Anterior cingulate cortex (tissue), 58 donors: ENCODE measurements around the gene TGFB1.
"Not testable (repeated sequence)": the region's sequence is repeated elsewhere in the genome, so short reads cannot be mapped to it uniquely, and the experiment has no call there.

Source experiments
- DNase-seq, 58 donors: peaks; one replicate each; lab custom pipeline; 2025; lab: John Stamatoyannopoulos, UW

Gene TGFB1

DNA sequence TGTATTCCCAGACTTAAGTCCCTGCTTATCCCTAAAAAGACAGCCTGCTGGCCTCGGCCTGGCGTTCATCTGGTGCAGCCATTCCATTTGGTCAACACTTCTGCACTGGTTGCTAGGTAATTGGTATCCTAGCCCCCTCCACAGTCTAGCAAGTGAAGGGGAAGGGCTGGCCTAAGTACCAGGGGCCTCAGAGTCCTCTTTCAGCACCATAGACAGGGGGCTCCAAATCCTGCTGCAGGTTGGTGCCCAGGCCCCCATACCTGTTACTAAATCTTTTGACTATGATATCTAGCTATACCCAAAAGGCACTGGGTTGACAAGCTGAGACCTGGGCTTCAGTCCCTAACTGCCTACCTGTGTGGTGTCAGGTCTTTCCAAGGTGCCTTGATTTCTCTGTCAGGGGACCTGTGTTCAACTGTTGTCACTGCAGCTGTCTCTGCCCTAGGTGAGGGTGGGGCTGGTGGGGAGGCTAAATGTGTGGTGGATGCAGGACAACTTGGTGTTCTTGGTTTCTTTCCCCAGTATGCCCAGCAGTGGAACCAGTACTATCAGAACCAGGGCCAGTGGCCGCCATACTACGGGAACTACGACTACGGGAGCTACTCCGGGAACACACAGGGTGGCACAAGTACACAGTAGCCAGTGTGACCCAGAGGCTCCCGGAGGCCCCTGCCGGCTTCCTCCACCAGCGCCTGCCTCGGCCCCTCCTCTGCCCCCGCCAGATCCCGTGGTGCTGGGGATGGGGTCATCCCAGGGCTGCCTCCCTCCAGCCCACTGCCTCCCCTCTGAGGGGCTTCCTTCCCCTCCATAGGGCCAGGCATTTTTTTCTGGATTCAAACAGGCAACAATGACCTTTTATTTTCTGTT, 47.6 kb downstream of the TGFB1 start:
- no peak for DNase-seq

DNA sequence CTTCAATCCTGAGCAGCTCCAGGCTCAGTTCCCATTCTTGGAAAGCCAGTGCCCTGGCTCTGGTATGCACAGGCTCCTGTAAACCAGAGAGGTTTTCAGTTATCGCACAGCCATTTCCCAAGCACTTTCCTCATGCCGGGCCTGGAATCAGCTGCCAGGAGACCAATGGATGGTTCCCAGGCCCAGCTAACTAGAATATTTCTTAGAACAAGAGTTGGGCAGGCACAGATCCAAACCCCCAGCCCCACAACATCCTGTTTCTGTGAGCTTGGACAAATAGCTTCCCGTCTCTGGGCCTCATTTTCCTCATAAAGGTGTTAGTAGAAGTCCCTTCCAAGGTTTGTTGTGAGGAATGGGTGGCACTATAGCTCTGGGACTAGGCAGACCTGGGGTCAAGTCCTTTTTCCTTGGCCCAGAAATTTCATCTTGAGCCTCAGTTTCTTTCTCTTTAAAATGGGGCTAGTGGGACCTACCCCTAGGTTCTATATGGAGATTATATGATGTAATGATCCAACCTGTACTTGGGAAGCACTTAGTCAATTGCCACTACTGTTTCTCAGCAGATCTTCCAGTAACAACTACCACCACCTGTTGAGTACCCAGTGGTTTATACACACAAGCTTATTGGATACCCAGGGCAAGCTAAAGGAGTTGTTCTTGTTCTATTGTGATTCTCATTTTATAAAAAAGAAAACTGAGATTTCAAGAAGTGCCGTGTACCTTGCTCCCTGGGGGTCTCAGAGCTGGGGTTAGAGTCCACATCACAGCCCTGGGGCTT, 48.8 kb downstream of the TGFB1 start:
- DNase-seq: no peak

DNA sequence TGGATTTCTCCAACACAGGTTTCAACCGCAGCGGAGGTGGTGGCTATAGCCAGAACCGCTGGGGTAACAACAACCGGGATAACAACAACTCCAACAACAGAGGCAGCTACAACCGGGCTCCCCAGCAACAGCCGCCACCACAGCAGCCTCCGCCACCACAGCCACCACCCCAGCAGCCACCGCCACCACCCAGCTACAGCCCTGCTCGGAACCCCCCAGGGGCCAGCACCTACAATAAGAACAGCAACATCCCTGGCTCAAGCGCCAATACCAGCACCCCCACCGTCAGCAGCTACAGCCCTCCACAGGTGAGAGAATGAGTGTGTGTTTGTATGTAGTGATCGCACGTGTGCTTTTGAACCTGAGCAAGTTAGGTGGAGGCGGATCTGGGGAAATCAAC, 49.8 kb downstream of the TGFB1 start:
- DNase-seq: no peak

DNA sequence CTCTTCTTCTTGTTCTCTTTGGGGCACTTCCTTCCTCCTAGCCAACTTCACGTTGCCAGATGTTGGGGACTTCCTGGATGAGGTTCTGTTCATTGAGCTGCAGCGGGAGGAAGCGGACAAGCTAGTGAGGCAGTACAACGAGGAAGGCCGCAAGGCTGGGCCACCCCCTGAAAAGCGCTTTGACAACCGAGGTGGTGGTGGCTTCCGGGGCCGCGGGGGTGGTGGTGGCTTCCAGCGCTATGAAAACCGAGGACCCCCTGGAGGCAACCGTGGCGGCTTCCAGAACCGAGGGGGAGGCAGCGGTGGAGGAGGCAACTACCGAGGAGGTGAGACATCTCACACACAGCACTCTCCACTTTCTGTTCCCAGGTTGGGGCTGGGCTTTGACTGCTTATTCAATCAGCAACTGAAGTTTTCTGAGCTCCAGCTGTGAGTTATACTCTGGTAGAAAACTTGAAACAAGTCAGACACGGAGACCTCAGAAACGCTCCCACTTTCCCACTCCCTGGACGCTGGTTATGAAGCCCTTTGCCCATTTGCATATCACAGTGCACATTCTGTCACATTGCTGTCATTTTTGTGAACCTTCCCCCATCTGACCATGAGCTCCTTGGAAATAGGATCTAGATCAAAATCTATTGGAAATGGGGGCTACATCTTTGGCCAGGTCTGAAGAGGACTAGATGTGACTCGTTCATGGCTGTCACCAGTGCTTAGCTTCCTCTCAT, 50.9 kb downstream of the TGFB1 start:
- no peak for DNase-seq

DNA sequence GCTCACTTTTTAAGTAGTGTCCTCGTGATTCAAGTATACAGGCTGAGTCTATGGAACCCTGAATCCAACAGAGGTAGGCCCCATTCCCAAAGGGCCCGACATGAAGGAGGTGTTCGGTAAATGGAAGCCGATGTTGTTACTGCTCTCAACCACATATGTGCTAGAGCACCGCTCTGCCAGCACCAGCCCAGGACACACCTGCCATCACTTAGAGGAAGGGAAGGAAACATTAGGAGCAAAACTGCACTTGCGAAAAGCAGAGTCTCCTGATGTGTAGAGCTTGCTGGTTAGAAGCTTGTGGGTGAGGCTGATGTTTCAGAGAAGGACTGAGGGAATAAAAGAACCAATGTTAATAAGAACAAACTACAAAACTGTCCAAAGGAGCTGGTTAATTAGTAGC, 53.2 kb downstream of the TGFB1 start:
- DNase-seq: no peak

DNA sequence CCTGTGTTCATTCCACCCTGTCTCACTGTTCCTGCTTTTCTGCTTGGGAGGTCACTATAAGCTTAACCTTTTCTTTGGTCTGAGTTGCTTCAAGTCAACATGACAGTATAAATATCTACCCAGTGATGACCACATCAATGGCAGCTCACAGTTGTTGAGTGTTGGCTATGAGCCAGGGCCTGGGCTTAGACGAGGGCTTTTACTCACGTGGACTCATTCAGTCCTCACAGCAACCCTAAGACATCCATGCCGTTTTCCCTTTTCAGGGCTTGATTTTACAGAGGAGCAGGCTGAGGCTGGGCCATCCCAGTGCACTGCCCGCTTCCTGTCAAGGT, 54.0 kb downstream of the TGFB1 start:
- peak in 3 of 58 donors; percentile 7 to 67 (median 18) for DNase-seq

DNA sequence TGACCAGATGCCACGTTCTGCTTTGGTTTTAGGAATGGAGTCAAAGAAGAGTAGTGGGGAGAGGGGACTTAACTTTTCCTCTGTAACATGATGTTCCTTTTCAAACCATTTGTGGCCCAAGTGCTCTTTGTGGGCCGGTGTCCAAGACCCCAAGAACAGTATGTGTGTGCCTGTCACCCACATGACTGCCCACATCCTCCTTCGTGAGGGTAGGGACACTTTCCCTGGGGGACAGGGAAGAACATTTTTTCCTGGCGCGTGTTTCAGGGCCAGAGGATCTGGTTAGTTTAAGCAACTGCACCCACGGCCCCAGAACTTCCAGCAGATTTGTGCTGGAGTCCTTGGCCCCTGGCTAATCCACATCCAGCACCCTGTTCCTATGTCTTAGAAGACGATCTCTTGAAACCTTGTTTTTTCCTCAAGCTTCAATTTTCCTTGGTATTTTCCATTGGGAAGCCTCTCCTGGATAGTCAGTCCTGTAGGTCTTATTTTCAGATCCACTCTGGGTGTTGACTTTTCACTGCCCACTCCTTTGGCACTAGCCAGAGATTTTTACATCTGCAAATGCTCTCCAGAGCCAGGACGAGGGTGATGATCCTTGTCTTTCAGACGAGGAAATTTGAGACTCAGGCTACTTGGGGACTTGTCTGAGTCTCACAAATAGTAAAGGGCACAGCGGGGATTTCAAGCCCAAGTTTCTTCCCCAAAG, 54.5 kb downstream of the TGFB1 start:
- peak in 4 of 58 donors; percentile 9 to 38 (median 28) for DNase-seq

DNA sequence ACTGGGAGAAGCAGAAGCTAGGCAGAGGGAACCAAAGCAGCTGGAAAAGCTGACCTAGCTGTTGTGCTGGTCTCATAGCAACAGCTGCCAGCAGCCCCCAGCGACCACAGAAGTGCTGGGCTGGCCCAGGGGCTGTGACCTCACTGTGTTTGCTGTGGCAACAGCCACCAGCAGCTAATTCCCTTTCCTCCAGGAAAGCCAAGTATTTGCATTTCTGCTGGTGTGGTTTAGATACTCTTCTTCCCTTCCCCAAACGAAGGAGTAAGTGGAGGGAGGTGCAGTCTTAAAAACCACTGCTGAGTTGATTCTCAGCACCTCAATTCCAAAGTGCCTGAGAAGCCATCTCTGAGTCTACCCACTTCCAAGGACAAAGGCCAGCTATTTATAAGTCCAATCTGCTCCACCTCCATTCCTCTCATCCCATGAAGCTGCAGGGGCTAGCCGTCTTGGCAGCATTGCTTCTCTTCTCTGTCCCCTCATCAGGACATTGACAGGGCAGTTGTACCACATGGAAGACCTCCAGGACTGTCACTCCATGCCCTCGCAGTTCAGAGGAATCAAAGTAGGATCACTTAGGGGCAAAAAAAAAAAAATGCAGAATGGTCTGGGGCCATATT, 55.3 kb downstream of the TGFB1 start:
- peak in 7 of 58 donors; percentile 9 to 62 (median 21) for DNase-seq

DNA sequence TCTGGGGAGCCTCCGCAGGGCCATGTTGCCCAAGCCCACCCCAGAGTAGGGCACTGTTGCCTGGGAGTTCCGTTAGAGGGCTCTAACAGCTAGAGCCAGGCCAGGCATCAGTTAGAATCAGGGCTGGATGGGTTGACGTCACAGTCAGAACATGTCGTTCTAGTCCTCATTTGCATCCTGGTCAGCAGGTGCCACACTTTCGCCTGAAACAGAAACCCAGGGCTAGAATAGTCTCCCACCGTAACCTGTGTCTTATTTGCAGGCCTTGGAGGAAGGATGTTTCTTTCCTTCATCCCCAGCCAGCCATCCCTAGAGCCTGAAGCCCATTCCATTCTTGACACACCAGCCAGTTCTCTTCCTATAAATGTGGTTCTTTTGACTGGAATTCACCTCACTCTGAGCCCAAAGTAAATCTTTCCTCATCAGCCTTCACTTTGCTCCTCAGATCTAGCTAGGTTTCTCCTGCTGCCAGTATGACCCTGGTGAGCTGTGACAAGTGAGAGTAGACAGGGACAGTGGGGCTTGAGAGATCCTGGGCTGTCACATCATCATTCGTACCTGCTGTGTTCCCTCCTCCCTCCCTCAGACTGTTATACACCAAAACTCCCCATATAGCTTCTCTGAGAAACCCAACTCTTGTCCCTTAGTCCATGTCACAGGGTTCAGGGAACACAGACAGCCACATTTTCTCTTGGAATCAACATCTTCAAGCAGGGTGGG, 55.9 kb downstream of the TGFB1 start:
- DNase-seq: peak in 1 of 58 donors; percentile 8

DNA sequence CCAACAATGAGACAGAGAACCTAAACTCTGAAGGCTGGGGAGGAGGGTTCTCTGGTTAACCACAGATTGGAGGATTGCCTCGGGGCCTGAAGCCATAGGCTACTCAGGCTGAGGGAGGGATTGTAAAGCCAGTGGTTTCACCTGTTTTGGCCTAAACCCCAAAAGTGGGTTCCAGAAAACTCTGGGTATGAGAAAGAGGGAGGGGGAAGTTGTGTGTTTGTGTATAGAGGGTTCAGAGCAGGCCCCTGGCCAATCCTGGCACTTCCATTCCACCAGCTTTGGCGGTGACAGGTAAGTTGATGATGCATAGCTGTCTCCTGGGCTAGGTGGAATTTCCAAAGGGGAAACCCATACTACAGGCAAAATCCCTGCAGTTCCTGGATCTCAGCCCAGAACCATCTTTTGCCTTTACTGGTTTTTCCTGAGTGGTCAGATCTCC, 57.3 kb downstream of the TGFB1 start:
- no peak for DNase-seq

DNA sequence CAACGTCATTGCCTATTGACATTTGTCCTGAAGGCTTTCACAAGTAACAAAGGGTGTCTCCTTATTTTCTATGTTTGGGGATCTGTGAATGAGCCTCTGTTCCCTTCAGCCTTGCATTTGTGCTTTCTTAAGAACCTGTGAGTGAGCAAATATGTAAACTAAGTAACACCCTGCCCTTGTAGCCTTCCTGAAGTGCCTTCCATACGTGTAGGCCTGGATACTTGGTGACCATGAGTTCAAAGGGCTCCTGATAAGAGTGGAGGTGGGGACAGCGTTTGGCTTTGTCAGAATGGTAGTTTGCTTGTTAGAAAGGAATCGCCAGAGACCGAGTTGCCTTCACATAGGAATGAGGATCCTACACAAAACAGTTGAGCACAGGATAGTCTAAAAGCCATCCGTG, 58.2 kb downstream of the TGFB1 start:
- DNase-seq: no peak

DNA sequence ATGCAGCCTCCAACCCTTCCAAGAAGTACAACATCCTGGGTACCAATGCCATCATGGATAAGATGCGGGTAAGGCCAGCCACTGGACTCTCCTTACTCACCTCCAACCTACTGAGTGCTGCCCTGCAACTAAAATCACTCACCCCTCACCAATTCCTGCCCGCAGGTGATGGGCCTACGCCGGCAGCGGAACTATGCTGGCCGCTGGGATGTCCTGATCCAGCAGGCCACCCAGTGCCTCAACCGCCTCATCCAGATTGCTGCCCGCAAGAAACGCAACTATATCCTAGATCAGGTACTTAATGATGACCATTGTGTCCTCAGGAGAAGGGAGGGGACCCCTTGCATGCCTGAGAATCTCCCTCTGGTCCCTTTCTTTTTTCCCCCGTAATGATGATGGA, 59.3 kb downstream of the TGFB1 start:
- no peak for DNase-seq

DNA sequence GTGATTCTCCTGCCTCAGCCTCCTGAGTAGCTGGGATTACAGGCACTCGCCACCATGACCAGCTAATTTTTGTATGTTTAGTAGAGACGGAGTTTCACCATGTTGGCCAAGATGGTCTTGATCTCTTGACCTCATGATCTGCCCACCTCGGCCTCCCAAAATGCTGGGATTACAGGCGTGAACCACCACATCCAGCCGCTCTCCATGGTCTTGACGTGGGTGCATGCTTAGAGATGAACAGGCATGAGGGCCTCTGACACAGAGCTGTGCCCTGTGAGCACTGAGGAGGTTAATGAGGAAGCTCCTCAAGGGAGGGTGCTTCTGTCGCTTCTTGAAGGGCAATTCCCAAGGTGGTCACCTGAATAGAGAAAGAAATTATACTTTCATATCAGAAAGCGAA, 63.9 kb downstream of the TGFB1 start:
- not testable (repeated sequence) for DNase-seq

DNA sequence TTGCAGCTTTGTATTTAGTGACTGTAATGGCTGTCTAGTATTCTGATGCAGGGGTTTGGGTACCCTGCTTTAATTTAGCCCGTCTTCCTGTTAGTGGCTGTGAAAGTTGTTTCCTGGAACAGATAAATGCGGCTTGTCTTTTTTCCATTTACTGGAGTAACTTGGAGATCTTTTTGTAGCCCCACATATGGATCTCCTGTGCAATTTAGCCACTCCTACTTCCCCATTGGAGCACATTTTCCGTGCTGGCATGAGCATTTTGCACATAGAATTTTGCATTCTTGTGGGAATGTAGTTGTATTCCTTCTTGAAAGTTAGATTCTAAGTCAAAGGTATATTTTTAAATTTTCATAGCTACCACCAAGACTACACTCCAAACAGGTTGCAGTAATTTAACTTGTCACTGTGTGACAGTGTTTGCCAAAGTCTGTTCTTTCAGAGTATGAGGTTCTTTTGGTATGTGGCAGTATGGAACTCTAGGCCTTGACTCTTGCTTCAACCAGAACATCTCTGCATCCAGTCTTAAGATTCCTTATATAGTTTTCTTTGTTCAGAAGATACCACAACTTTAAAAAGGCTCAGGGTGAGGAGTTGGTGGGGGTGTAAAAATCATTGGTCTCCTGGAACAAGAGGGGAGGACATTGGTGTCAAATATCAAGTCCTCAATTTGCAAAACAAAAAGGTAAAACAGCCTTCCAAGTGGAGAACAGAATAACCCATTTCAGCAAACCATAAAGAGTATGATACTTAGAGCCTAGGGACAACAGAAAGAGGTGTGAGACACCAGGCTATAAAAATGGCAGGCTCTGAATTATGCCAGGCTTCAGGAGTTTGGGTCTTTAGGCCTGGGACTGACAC, 64.8 kb downstream of the TGFB1 start:
- DNase-seq: no peak
